Stomach (tissue), 9 donors: ENCODE results near the gene PALLD. TPM values are rescaled to one million over a fixed set of nuclear protein-coding genes. Genes with fewer than 3 reads are reported as not detected.

Experiments
- DNase-seq, 2 donors: peaks; one replicate each; pipeline versions ENCODE4 v3.0.0 to v3.0.0-alpha.2; 2013 to 2019
- H3K27ac ChIP-seq, 5 donors: fragments of 200-600 bp in 4 of 5; sonication (generic) in 4 of 5; one replicate each; pipeline ENCODE4 v1.5.1; 2013 to 2019; ENCODE audit warnings: mild to moderate bottlenecking in 1 of 5, moderate library complexity in 1 of 5
- H3K27me3 ChIP-seq, 3 donors: fragments of 200-600 bp; sonication (generic); one replicate each; pipeline ENCODE4 v1.5.1; 2017 to 2019; ENCODE audit warnings: mixed run types in 1 of 3
- H3K36me3 ChIP-seq, 4 donors: fragments of 200-600 bp; sonication (generic); 1 replicate in 3 of 4; 2 replicates in 1 of 4; pipeline ENCODE4 v1.5.1; 2016 to 2019
- H3K4me1 ChIP-seq, 4 donors: fragments of 200-600 bp; sonication (generic); one replicate each; pipeline ENCODE4 v1.5.1; 2016 to 2019
- H3K4me3 ChIP-seq, 4 donors: fragments of 200-600 bp; sonication (generic) in 3 of 4; one replicate each; pipeline ENCODE4 v1.5.1; 2016 to 2019; ENCODE audit warnings: mild to moderate bottlenecking in 1 of 4
- H3K9me3 ChIP-seq, 4 donors: fragments of 200-600 bp; sonication (generic); one replicate each; pipeline ENCODE4 v1.5.1; 2016 to 2019
- EP300 ChIP-seq: sonication (generic); formaldehyde crosslinking; IDR thresholded peaks from one replicate; pipeline ENCODE4 v1.6.1; 2017; ENCODE audit warnings: antibody characterized with exemption
- POLR2A ChIP-seq, 4 donors: fragments of 450-650 bp; IDR thresholded peaks; one replicate each; pipeline ENCODE4 v1.6.1; 2016; ENCODE audit warnings: antibody characterized with exemption in 4 of 4, control low read depth in 2 of 4, mild to moderate bottlenecking in 1 of 4, moderate library complexity in 1 of 4
- POLR2AphosphoS5 ChIP-seq, 3 donors: sonication (generic); formaldehyde crosslinking; IDR thresholded peaks; one replicate each; pipeline ENCODE4 v1.6.1; 2016; ENCODE audit warnings: antibody characterized with exemption in 3 of 3
- WGBS, 5 donors: extraction: QIAGEN DNeasy Blood & Tissue Kit in 3 of 5; methylation state at CpG; one replicate each; pipeline versions ENCODE4 v1.1.5 to v1.1.7; 2013 to 2018; 5-methylcytosine and 5-hydroxymethylcytosine counted together
- intact Hi-C: fragments of 100-400 bp; cut with DNase I; formaldehyde crosslinking; loops from one replicate; pipeline ENCODE4 v1.15.1; 2023; ENCODE audit warnings: low total_unique reads
- polyA plus RNA-seq, 3 donors: library from polyadenylated mRNA; stranded (reverse); fragments of 200-250 nt; gene quantifications; one replicate each; pipeline ENCODE4 v1.2.3, GENCODE V29; 2013
- total RNA-seq, 5 donors: library from RNA; depleted of rRNA; stranded (reverse); fragments of >200 nt; gene quantifications; one replicate each; pipeline versions ENCODE4 v1.1.0 to v1.2.3, GENCODE V29; 2014 to 2016
- TF ChIP-seq, protein P1 (sequence below), 7 experiments: fragments of 450-650 bp in 4 of 7; fragments of 200-600 bp in 3 of 7; sonication (generic) in 3 of 7; IDR thresholded peaks; one replicate each; pipeline ENCODE4 v1.5.1; 2016 to 2019; ENCODE audit warnings: antibody characterized with exemption in 7 of 7, control low read depth in 2 of 7, mild to moderate bottlenecking in 1 of 7
- donor health status: healthy with polysubstance abuse.
- donor health status: Bipolar disorder and iron deficiency.
- donor health status: healthy.

Gene PALLD
- total and polyA plus RNA-seq, 8 donors = 75.9 to 984 (median 206) TPM

DNA sequence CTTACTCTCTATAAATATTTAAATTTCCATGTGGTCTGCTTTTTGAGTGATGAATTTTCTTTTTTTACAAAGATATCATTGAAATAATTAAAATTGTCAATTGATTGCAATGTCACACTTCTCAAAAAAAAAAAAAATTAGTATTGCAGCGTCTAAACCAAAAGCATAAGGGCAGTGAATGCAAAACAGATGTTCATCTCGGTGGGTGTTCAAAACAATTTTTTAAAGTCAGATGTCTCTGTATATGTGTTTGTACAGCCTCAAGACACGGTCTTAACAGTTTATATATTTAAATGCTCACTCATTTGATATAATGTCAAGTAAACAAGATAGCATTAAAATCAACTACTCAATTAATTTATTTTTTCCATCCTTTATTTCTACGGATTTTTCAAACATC lies 52.3 kb downstream of the PALLD start:
- Histone ChIP-seq H3K27me3 (no peaks in the 10 kb centered on the region), H3K9me3 (no peaks in the 10 kb centered on the region), H3K27ac (no peak overlapping the region), H3K4me3 (no peak overlapping the region), H3K36me3 (no peaks in the 10 kb centered on the region), H3K4me1 (no peaks in the 10 kb centered on the region)
- intact Hi-C loops = no loop called here
- WGBS, 5 donors = 59 to 72% (median 64%) methylated on average over 4 of the region's 4 CpGs
- TF ChIP-seq, protein P1, sequence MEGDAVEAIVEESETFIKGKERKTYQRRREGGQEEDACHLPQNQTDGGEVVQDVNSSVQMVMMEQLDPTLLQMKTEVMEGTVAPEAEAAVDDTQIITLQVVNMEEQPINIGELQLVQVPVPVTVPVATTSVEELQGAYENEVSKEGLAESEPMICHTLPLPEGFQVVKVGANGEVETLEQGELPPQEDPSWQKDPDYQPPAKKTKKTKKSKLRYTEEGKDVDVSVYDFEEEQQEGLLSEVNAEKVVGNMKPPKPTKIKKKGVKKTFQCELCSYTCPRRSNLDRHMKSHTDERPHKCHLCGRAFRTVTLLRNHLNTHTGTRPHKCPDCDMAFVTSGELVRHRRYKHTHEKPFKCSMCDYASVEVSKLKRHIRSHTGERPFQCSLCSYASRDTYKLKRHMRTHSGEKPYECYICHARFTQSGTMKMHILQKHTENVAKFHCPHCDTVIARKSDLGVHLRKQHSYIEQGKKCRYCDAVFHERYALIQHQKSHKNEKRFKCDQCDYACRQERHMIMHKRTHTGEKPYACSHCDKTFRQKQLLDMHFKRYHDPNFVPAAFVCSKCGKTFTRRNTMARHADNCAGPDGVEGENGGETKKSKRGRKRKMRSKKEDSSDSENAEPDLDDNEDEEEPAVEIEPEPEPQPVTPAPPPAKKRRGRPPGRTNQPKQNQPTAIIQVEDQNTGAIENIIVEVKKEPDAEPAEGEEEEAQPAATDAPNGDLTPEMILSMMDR (IDR thresholded peaks at IDR 0.05) = no peak
- TF ChIP-seq EP300 = no peak
- no peak for TF ChIP-seq POLR2AphosphoS5 (IDR thresholded peaks at IDR 0.05)
- no peak for TF ChIP-seq POLR2A (IDR thresholded peaks at IDR 0.05)
- DNase-seq = no peak

DNA sequence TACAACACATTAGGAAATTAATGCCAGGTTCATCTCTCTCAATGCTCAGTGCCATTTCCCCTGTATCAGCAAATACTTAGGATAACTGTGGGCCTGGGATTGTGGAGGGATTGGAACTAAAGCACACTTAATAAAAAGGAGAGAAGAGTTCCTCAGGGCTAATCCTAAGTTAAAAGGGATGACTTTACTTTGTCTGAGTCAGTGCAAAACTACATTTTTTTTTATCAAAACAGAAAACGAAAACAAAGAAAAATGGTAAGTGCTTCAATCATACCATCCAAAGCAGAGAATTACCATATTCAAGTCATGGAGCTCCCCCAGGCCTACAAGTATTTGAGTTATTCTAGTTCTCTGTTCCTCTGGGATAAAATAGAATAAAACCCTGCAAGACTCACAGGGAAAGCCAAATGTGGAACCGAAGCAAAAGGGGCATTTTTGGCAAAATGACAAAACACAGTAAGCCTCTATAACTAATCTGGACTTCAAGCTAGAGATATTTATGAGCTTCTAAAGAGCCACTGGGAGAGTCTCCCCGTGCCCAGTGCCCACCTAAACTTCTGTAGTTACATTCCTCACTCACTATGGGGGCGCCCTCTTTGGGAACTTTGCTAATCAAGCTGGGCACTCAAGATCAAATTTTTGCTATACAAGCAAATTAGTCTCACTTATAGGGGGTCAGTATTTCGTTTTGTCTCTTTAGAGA lies 53.4 kb downstream of the PALLD start:
- Histone ChIP-seq H3K4me1 (no peaks in the 10 kb centered on the region), H3K36me3 (no peaks in the 10 kb centered on the region), H3K27me3 (no peaks in the 10 kb centered on the region), H3K4me3 (no peak overlapping the region), H3K9me3 (no peaks in the 10 kb centered on the region), H3K27ac (no peak overlapping the region)
- no peak for TF ChIP-seq POLR2A (IDR thresholded peaks at IDR 0.05)
- TF ChIP-seq EP300 = no peak
- TF ChIP-seq, protein P1 (IDR thresholded peaks at IDR 0.05) = no peak
- no peak for TF ChIP-seq POLR2AphosphoS5 (IDR thresholded peaks at IDR 0.05)
- WGBS, 5 donors = 80 to 87% (median 83%) methylated on average over 5 of the region's 5 CpGs
- no peak for DNase-seq
- intact Hi-C loops = no loop called here

- H3K27me3 ChIP-seq = no peaks in the 10 kb centered on the region
- no peak overlapping the region for H3K27ac ChIP-seq
- no peaks in the 10 kb centered on the region for H3K36me3 ChIP-seq
- TF ChIP-seq POLR2AphosphoS5 (IDR thresholded peaks at IDR 0.05) (no peak), POLR2A (IDR thresholded peaks at IDR 0.05) (no peak), EP300 (no peak)
- TF ChIP-seq, protein P1 (IDR thresholded peaks at IDR 0.05) = no peak
- no peak for DNase-seq
- intact Hi-C loops = no loop called here
- 88 to 94% (median 93%) methylated on average over 1 of the region's 1 CpG for WGBS, 5 donors
- H3K9me3 ChIP-seq = no peaks in the 10 kb centered on the region
- H3K4me3 ChIP-seq = no peak overlapping the region
- no peaks in the 10 kb centered on the region for H3K4me1 ChIP-seq
These were observed 54.4 kb downstream of the PALLD start for GRCh38 chr4:168551211-168551610.

GRCh38 chr4:168551945-168552695 lies 55.3 kb downstream of the PALLD start:
- WGBS, 5 donors = 76 to 84% (median 78%) methylated on average over 2 of the region's 2 CpGs
- intact Hi-C loops = no loop called here

More at GRCh38 chr4:168551945-168552695, 55.3 kb downstream of the PALLD start:
- Histone ChIP-seq H3K27me3 (no peaks in the 10 kb centered on the region), H3K4me3 (no peak overlapping the region), H3K9me3 (no peaks in the 10 kb centered on the region), H3K27ac (no peak overlapping the region), H3K4me1 (no peaks in the 10 kb centered on the region), H3K36me3 (no peaks in the 10 kb centered on the region)
- no peak for DNase-seq
- TF ChIP-seq POLR2A (IDR thresholded peaks at IDR 0.05) = no peak
- no peak for TF ChIP-seq POLR2AphosphoS5 (IDR thresholded peaks at IDR 0.05)
- TF ChIP-seq, protein P1 (IDR thresholded peaks at IDR 0.05) = no peak
- TF ChIP-seq EP300 = no peak
